ENCODE results near the gene FAT3. TPM values are rescaled to one million over a fixed set of nuclear protein-coding genes. Genes with fewer than 3 reads are reported as not detected.

Gene FAT3
- total and polyA plus RNA-seq, 4 donors: 0.06 to 1.3 (median 0.62) TPM

DNA sequence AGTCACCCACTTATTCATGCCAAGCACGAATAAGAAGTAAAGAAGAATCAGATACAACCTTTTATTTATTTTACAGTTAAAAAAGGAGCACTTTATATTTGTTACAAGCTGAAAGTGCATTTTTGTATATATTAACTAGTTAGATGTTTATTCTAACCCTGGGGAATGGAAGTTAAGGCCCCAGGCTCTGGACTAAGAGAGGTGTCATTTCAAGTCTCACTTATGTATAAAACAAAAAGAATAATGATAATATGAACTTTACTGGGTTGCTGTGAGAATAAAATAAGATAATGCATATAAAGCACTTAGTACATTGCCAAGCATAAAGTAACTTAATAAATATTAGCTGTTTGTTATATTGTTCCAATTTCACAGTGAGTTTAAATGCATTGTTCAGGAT, 12.1 kb upstream of the FAT3 start:
- no peak overlapping the region for H3K27ac ChIP-seq (ENCODE audit: low read depth in 1 of 2, low read length in 2 of 2)
- H3K27me3 ChIP-seq (ENCODE audit: control insufficient read depth in 4 of 4, insufficient read depth in 4 of 4, low read length in 3 of 4): peaks cover 0 to 20% (median 2%) of the 10 kb centered on the region in 4 donors
- H3K9ac ChIP-seq (ENCODE audit: low read depth in 1 of 2, low read length in 2 of 2): no peak overlapping the region
- no peak overlapping the region for H3K4me3 ChIP-seq (ENCODE audit: low read depth in 1 of 3, low read length in 3 of 3)
- TF ChIP-seq SP1 (IDR thresholded peaks at IDR 0.05): no peak
- no peak for TF ChIP-seq HNF4G (IDR thresholded peaks at IDR 0.05)
- no peak for TF ChIP-seq FOXA2 (IDR thresholded peaks at IDR 0.05)
- no peak for TF ChIP-seq HNF4A (conservative IDR thresholded peaks at IDR 0.05)
- TF ChIP-seq, protein P1, sequence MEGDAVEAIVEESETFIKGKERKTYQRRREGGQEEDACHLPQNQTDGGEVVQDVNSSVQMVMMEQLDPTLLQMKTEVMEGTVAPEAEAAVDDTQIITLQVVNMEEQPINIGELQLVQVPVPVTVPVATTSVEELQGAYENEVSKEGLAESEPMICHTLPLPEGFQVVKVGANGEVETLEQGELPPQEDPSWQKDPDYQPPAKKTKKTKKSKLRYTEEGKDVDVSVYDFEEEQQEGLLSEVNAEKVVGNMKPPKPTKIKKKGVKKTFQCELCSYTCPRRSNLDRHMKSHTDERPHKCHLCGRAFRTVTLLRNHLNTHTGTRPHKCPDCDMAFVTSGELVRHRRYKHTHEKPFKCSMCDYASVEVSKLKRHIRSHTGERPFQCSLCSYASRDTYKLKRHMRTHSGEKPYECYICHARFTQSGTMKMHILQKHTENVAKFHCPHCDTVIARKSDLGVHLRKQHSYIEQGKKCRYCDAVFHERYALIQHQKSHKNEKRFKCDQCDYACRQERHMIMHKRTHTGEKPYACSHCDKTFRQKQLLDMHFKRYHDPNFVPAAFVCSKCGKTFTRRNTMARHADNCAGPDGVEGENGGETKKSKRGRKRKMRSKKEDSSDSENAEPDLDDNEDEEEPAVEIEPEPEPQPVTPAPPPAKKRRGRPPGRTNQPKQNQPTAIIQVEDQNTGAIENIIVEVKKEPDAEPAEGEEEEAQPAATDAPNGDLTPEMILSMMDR (IDR thresholded peaks at IDR 0.05; ENCODE audit: low read depth, low read length, missing input control): no peak
- no peak for TF ChIP-seq GABPA (IDR thresholded peaks at IDR 0.05 in 1 of 2, conservative IDR thresholded peaks at IDR 0.05 in 1 of 2)
- no peak for TF ChIP-seq RAD21 (IDR thresholded peaks at IDR 0.05)
- TF ChIP-seq EGR1 (IDR thresholded peaks at IDR 0.05; ENCODE audit: low read depth in 2 of 2): no peak
- TF ChIP-seq TAF1 (conservative IDR thresholded peaks at IDR 0.05): no peak
- TF ChIP-seq, protein P2, sequence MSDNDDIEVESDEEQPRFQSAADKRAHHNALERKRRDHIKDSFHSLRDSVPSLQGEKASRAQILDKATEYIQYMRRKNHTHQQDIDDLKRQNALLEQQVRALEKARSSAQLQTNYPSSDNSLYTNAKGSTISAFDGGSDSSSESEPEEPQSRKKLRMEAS (IDR thresholded peaks at IDR 0.05): no peak
- TF ChIP-seq FOXA1 (IDR thresholded peaks at IDR 0.05): no peak
- TF ChIP-seq YY1 (IDR thresholded peaks at IDR 0.05): no peak
- TF ChIP-seq NR2F2 (IDR thresholded peaks at IDR 0.05): no peak
- TF ChIP-seq, protein P3, sequence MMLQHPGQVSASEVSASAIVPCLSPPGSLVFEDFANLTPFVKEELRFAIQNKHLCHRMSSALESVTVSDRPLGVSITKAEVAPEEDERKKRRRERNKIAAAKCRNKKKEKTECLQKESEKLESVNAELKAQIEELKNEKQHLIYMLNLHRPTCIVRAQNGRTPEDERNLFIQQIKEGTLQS (IDR thresholded peaks at IDR 0.05): no peak
- TF ChIP-seq, protein P4, sequence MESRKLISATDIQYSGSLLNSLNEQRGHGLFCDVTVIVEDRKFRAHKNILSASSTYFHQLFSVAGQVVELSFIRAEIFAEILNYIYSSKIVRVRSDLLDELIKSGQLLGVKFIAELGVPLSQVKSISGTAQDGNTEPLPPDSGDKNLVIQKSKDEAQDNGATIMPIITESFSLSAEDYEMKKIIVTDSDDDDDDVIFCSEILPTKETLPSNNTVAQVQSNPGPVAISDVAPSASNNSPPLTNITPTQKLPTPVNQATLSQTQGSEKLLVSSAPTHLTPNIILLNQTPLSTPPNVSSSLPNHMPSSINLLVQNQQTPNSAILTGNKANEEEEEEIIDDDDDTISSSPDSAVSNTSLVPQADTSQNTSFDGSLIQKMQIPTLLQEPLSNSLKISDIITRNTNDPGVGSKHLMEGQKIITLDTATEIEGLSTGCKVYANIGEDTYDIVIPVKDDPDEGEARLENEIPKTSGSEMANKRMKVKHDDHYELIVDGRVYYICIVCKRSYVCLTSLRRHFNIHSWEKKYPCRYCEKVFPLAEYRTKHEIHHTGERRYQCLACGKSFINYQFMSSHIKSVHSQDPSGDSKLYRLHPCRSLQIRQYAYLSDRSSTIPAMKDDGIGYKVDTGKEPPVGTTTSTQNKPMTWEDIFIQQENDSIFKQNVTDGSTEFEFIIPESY (IDR thresholded peaks at IDR 0.05): no peak
- no peak for TF ChIP-seq JUND (IDR thresholded peaks at IDR 0.05)
- TF ChIP-seq, protein P5, sequence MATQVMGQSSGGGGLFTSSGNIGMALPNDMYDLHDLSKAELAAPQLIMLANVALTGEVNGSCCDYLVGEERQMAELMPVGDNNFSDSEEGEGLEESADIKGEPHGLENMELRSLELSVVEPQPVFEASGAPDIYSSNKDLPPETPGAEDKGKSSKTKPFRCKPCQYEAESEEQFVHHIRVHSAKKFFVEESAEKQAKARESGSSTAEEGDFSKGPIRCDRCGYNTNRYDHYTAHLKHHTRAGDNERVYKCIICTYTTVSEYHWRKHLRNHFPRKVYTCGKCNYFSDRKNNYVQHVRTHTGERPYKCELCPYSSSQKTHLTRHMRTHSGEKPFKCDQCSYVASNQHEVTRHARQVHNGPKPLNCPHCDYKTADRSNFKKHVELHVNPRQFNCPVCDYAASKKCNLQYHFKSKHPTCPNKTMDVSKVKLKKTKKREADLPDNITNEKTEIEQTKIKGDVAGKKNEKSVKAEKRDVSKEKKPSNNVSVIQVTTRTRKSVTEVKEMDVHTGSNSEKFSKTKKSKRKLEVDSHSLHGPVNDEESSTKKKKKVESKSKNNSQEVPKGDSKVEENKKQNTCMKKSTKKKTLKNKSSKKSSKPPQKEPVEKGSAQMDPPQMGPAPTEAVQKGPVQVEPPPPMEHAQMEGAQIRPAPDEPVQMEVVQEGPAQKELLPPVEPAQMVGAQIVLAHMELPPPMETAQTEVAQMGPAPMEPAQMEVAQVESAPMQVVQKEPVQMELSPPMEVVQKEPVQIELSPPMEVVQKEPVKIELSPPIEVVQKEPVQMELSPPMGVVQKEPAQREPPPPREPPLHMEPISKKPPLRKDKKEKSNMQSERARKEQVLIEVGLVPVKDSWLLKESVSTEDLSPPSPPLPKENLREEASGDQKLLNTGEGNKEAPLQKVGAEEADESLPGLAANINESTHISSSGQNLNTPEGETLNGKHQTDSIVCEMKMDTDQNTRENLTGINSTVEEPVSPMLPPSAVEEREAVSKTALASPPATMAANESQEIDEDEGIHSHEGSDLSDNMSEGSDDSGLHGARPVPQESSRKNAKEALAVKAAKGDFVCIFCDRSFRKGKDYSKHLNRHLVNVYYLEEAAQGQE (IDR thresholded peaks at IDR 0.05): no peak
- no peak for TF ChIP-seq RXRA (IDR thresholded peaks at IDR 0.05)
- H3K4me1 ChIP-seq (ENCODE audit: control insufficient read depth in 4 of 4, insufficient read depth in 4 of 4, low read length in 3 of 4): no peaks in the 10 kb centered on the region
- H3K9me3 ChIP-seq (ENCODE audit: control insufficient read depth in 4 of 4, low read length in 3 of 4): no peaks in the 10 kb centered on the region
- H3K36me3 ChIP-seq (ENCODE audit: control insufficient read depth in 4 of 4, insufficient read depth in 3 of 4, low read depth in 1 of 4, low read length in 3 of 4): no peaks in the 10 kb centered on the region
- DNase-seq (ENCODE audit: low spot score): no peak
- WGBS: 77% methylated on average over 1 of the region's 1 CpG
